ENCODE data around the gene C11orf65.

Gene C11orf65

GRCh38 chr11:108369064-108369463 lies 98.3 kb downstream of the C11orf65 start:
- no peak overlapping the region for H2AK5ac ChIP-seq (ENCODE audit: low read length, severe bottlenecking)
- 97% methylated on average over 3 of the region's 5 CpGs for WGBS
- H2BK5ac ChIP-seq (ENCODE audit: low read depth, low read length, poor library complexity, severe bottlenecking), result no peak overlapping the region
- no peak overlapping the region for H3K9ac ChIP-seq (ENCODE audit: low read length)
- H2AFZ ChIP-seq (ENCODE audit: low read depth, low read length), result no peak overlapping the region
- H3K4me1 ChIP-seq (ENCODE audit: control insufficient read depth, insufficient read depth, low read depth, low read length), result no peaks in the 10 kb centered on the region
- H3K14ac ChIP-seq (ENCODE audit: low read length in 2 of 2), result no peak overlapping the region
- no peak overlapping the region for H2BK15ac ChIP-seq (ENCODE audit: low read depth, poor library complexity, severe bottlenecking)
- H3K27ac ChIP-seq (ENCODE audit: low read length, poor library complexity, severe bottlenecking), result no peak overlapping the region
- no peak overlapping the region for H2BK120ac ChIP-seq (ENCODE audit: low read depth, low read length)
- no peak overlapping the region for H3K4ac ChIP-seq (ENCODE audit: low read depth in 1 of 2, low read length in 2 of 2)
- peaks cover 3% of the 10 kb centered on the region for H3K9me3 ChIP-seq (ENCODE audit: control insufficient read depth, low read length)
- no peak overlapping the region for H3K4me2 ChIP-seq (ENCODE audit: low read length, poor library complexity, severe bottlenecking)
- no peak overlapping the region for H3K18ac ChIP-seq (ENCODE audit: low read depth in 1 of 2, low read length in 2 of 2)
- no peaks in the 10 kb centered on the region for H3K79me1 ChIP-seq (replicated peaks; ENCODE audit: low read length, poor library complexity, severe bottlenecking)
- peak; percentile 15 for DNase-seq
- H4K8ac ChIP-seq (ENCODE audit: low read length), result no peak overlapping the region
- H3K23ac ChIP-seq (ENCODE audit: low read length in 2 of 2), result no peak overlapping the region
- no peak overlapping the region for H3K4me3 ChIP-seq (ENCODE audit: insufficient read depth in 1 of 2, low read depth in 1 of 2, low read length in 2 of 2)
- no peak overlapping the region for H4K91ac ChIP-seq (ENCODE audit: low read length)
- no peaks in the 10 kb centered on the region for H3K27me3 ChIP-seq (ENCODE audit: control insufficient read depth in 1 of 2, insufficient read depth in 1 of 2, low read length in 2 of 2)
- H2BK12ac ChIP-seq (ENCODE audit: low read length in 2 of 2), result no peak overlapping the region
- H3K36me3 ChIP-seq (ENCODE audit: control insufficient read depth in 1 of 2, insufficient read depth in 2 of 2, low read depth in 1 of 2, low read length in 2 of 2), result peaks cover 0 to 45% of the 10 kb centered on the region in 2 experiments

DNA sequence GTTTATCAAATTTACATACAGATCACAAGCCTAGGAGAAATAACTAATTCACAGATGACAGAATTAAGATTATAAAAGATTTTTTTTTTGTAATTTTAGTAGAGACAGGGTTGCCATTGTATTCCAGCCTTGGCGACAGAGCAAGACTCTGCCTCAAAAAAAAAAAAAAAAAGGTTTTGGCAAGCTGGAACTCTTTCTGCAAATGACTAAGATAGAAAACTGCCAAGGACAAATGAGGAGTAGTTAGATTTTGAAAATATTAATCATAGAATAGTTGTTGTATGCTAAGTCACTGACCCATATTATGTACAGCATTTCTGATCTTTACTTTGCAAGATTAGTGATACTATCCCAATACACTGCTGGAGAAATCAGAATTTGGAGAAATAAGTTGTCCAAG lies 99.2 kb downstream of the C11orf65 start:
- no peak overlapping the region for H2BK5ac ChIP-seq (ENCODE audit: low read depth, low read length, poor library complexity, severe bottlenecking)
- no peak overlapping the region for H3K27ac ChIP-seq (ENCODE audit: low read length, poor library complexity, severe bottlenecking)
- H3K4me3 ChIP-seq (ENCODE audit: insufficient read depth in 1 of 2, low read depth in 1 of 2, low read length in 2 of 2), result no peak overlapping the region
- H3K4me1 ChIP-seq (ENCODE audit: control insufficient read depth, insufficient read depth, low read depth, low read length), result no peaks in the 10 kb centered on the region
- no peak overlapping the region for H3K4me2 ChIP-seq (ENCODE audit: low read length, poor library complexity, severe bottlenecking)
- H2AK5ac ChIP-seq (ENCODE audit: low read length, severe bottlenecking), result no peak overlapping the region
- H3K9me3 ChIP-seq (ENCODE audit: control insufficient read depth, low read length), result peaks cover 1% of the 10 kb centered on the region
- H3K23ac ChIP-seq (ENCODE audit: low read length in 2 of 2), result no peak overlapping the region
- peaks cover 0 to 45% of the 10 kb centered on the region in 2 experiments for H3K36me3 ChIP-seq (ENCODE audit: control insufficient read depth in 1 of 2, insufficient read depth in 2 of 2, low read depth in 1 of 2, low read length in 2 of 2)
- no peak overlapping the region for H2BK120ac ChIP-seq (ENCODE audit: low read depth, low read length)
- H3K14ac ChIP-seq (ENCODE audit: low read length in 2 of 2), result no peak overlapping the region
- no peak overlapping the region for H3K4ac ChIP-seq (ENCODE audit: low read depth in 1 of 2, low read length in 2 of 2)
- 100% methylated on average over 1 of the region's 1 CpG for WGBS
- no peak overlapping the region for H4K8ac ChIP-seq (ENCODE audit: low read length)
- H2BK12ac ChIP-seq (ENCODE audit: low read length in 2 of 2), result no peak overlapping the region
- no peak overlapping the region for H2AFZ ChIP-seq (ENCODE audit: low read depth, low read length)
- H4K91ac ChIP-seq (ENCODE audit: low read length), result no peak overlapping the region
- H3K9ac ChIP-seq (ENCODE audit: low read length), result no peak overlapping the region
- H3K18ac ChIP-seq (ENCODE audit: low read depth in 1 of 2, low read length in 2 of 2), result no peak overlapping the region
- DNase-seq, result no peak
- H3K27me3 ChIP-seq (ENCODE audit: control insufficient read depth in 1 of 2, insufficient read depth in 1 of 2, low read length in 2 of 2), result no peaks in the 10 kb centered on the region
- H3K79me1 ChIP-seq (replicated peaks; ENCODE audit: low read length, poor library complexity, severe bottlenecking), result no peaks in the 10 kb centered on the region
- H2BK15ac ChIP-seq (ENCODE audit: low read depth, poor library complexity, severe bottlenecking), result no peak overlapping the region

DNA sequence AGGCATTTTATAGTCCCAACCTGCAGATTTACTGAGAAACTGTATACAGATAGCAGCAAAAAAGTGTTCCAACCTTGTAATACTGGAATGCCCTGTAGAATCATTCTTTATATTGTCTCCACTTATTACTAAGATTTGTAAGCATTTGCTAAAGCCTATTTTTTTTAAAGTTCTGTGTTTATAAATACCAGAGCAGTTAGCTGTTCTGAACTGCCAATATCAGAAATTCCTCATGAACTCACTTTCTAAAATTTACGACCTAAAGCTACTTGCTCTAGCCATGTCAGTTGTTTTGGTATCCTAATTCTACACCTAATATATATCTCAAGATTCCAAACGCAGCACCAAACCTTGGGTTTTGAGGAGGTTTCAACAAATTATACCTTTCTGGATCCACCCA lies 103.2 kb downstream of the C11orf65 start:
- Histone ChIP-seq H3K27ac (ENCODE audit: low read length, poor library complexity, severe bottlenecking) (no peak overlapping the region), H2BK120ac (ENCODE audit: low read depth, low read length) (no peak overlapping the region), H3K79me1 (replicated peaks; ENCODE audit: low read length, poor library complexity, severe bottlenecking) (no peaks in the 10 kb centered on the region), H3K4me1 (ENCODE audit: control insufficient read depth, insufficient read depth, low read depth, low read length) (no peaks in the 10 kb centered on the region), H2BK15ac (ENCODE audit: low read depth, poor library complexity, severe bottlenecking) (no peak overlapping the region), H2AFZ (ENCODE audit: low read depth, low read length) (no peak overlapping the region), H2BK5ac (ENCODE audit: low read depth, low read length, poor library complexity, severe bottlenecking) (no peak overlapping the region), H3K4ac (ENCODE audit: low read depth in 1 of 2, low read length in 2 of 2) (no peak overlapping the region), H3K23ac (ENCODE audit: low read length in 2 of 2) (no peak overlapping the region), H2BK12ac (ENCODE audit: low read length in 2 of 2) (no peak overlapping the region), H4K8ac (ENCODE audit: low read length) (no peak overlapping the region), H3K36me3 (ENCODE audit: control insufficient read depth in 1 of 2, insufficient read depth in 2 of 2, low read depth in 1 of 2, low read length in 2 of 2) (peaks cover 0 to 33% of the 10 kb centered on the region in 2 experiments), H3K4me3 (ENCODE audit: insufficient read depth in 1 of 2, low read depth in 1 of 2, low read length in 2 of 2) (no peak overlapping the region), H3K9ac (ENCODE audit: low read length) (no peak overlapping the region), H3K14ac (ENCODE audit: low read length in 2 of 2) (no peak overlapping the region), H4K91ac (ENCODE audit: low read length) (no peak overlapping the region), H3K18ac (ENCODE audit: low read depth in 1 of 2, low read length in 2 of 2) (no peak overlapping the region), H3K4me2 (ENCODE audit: low read length, poor library complexity, severe bottlenecking) (no peak overlapping the region), H3K27me3 (ENCODE audit: control insufficient read depth in 1 of 2, insufficient read depth in 1 of 2, low read length in 2 of 2) (no peaks in the 10 kb centered on the region), H3K9me3 (ENCODE audit: control insufficient read depth, low read length) (no peaks in the 10 kb centered on the region), H2AK5ac (ENCODE audit: low read length, severe bottlenecking) (no peak overlapping the region)
- peak; percentile 48 for DNase-seq
- 13% methylated on average over 1 of the region's 2 CpGs for WGBS

- peaks cover 9 to 90% of the 10 kb centered on the region in 2 experiments for H3K36me3 ChIP-seq (ENCODE audit: control insufficient read depth in 1 of 2, insufficient read depth in 2 of 2, low read depth in 1 of 2, low read length in 2 of 2)
- peak overlapping the region in 1 of 2 experiments; percentile 59 for H3K14ac ChIP-seq (ENCODE audit: low read length in 2 of 2)
- H3K27me3 ChIP-seq (ENCODE audit: control insufficient read depth in 1 of 2, insufficient read depth in 1 of 2, low read length in 2 of 2), result no peaks in the 10 kb centered on the region
- no peak overlapping the region for H3K4ac ChIP-seq (ENCODE audit: low read depth in 1 of 2, low read length in 2 of 2)
- no peak overlapping the region for H3K4me3 ChIP-seq (ENCODE audit: insufficient read depth in 1 of 2, low read depth in 1 of 2, low read length in 2 of 2)
- H3K23ac ChIP-seq (ENCODE audit: low read length in 2 of 2), result no peak overlapping the region
- no peak overlapping the region for H2BK5ac ChIP-seq (ENCODE audit: low read depth, low read length, poor library complexity, severe bottlenecking)
- no peaks in the 10 kb centered on the region for H3K79me1 ChIP-seq (replicated peaks; ENCODE audit: low read length, poor library complexity, severe bottlenecking)
- H3K4me1 ChIP-seq (ENCODE audit: control insufficient read depth, insufficient read depth, low read depth, low read length), result no peaks in the 10 kb centered on the region
- no peaks in the 10 kb centered on the region for H3K9me3 ChIP-seq (ENCODE audit: control insufficient read depth, low read length)
- H3K18ac ChIP-seq (ENCODE audit: low read depth in 1 of 2, low read length in 2 of 2), result no peak overlapping the region
- H2BK15ac ChIP-seq (ENCODE audit: low read depth, poor library complexity, severe bottlenecking), result no peak overlapping the region
- no peak overlapping the region for H2BK12ac ChIP-seq (ENCODE audit: low read length in 2 of 2)
- no peak overlapping the region for H3K4me2 ChIP-seq (ENCODE audit: low read length, poor library complexity, severe bottlenecking)
- H2BK120ac ChIP-seq (ENCODE audit: low read depth, low read length), result no peak overlapping the region
- H2AFZ ChIP-seq (ENCODE audit: low read depth, low read length), result no peak overlapping the region
- no peak overlapping the region for H4K8ac ChIP-seq (ENCODE audit: low read length)
- H3K9ac ChIP-seq (ENCODE audit: low read length), result no peak overlapping the region
- H3K27ac ChIP-seq (ENCODE audit: low read length, poor library complexity, severe bottlenecking), result no peak overlapping the region
- DNase-seq, result no peak
- H2AK5ac ChIP-seq (ENCODE audit: low read length, severe bottlenecking), result no peak overlapping the region
- H4K91ac ChIP-seq (ENCODE audit: low read length), result no peak overlapping the region
These were observed 115.9 kb downstream of the C11orf65 start for GRCh38 chr11:108351468-108351867.

Measured in mesenchymal stem cell (in vitro differentiated cells and primary cell).